ENCODE data around the gene TCL1A.

The TCL1A gene

GRCh38 chr14:95699412-95699811 lies 14.5 kb downstream of the TCL1A start:
- no peak for DNase-seq (ENCODE audit: extremely low spot score)
- ChIA-PET CTCF (no interaction called here), POLR2A (no interaction called here)
- TF ChIP-seq SP1 (IDR thresholded peaks at IDR 0.05) (no peak), HDGF (IDR thresholded peaks at IDR 0.05; ENCODE audit: borderline replicate concordance) (no peak), LEF1 (IDR thresholded peaks at IDR 0.05; ENCODE audit: borderline replicate concordance) (no peak), FOXM1 (IDR thresholded peaks at IDR 0.05; ENCODE audit: borderline replicate concordance) (no peak), FOXA1 (IDR thresholded peaks at IDR 0.05) (no peak), NFRKB (IDR thresholded peaks at IDR 0.05) (no peak), BHLHE40 (IDR thresholded peaks at IDR 0.05; ENCODE audit: borderline replicate concordance) (no peak), ARNT (IDR thresholded peaks at IDR 0.05) (no peak), PKNOX1 (IDR thresholded peaks at IDR 0.05) (no peak), CTBP1 (IDR thresholded peaks at IDR 0.05; ENCODE audit: borderline replicate concordance) (no peak), FOXK2 (IDR thresholded peaks at IDR 0.05) (no peak), ZNF384 (IDR thresholded peaks at IDR 0.05) (no peak), ELF4 (IDR thresholded peaks at IDR 0.05) (no peak), TARDBP (IDR thresholded peaks at IDR 0.05) (no peak), SUZ12 (IDR thresholded peaks at IDR 0.05) (no peak), L3MBTL2 (conservative IDR thresholded peaks at IDR 0.05) (no peak)

GRCh38 chr14:95698287-95698686 lies 15.6 kb downstream of the TCL1A start:
- CTCF ChIA-PET: no interaction called here
- DNase-seq (ENCODE audit: extremely low spot score): no peak
- TF ChIP-seq TARDBP (IDR thresholded peaks at IDR 0.05): no peak
- TF ChIP-seq HDGF (IDR thresholded peaks at IDR 0.05; ENCODE audit: borderline replicate concordance): no peak
- TF ChIP-seq SP1 (IDR thresholded peaks at IDR 0.05): no peak
- TF ChIP-seq SUZ12 (IDR thresholded peaks at IDR 0.05): no peak
- no peak for TF ChIP-seq NFRKB (IDR thresholded peaks at IDR 0.05)
- TF ChIP-seq CTBP1 (IDR thresholded peaks at IDR 0.05; ENCODE audit: borderline replicate concordance): no peak
- no peak for TF ChIP-seq ARNT (IDR thresholded peaks at IDR 0.05)
- no peak for TF ChIP-seq LEF1 (IDR thresholded peaks at IDR 0.05; ENCODE audit: borderline replicate concordance)
- no peak for TF ChIP-seq FOXK2 (IDR thresholded peaks at IDR 0.05)
- TF ChIP-seq ELF4 (IDR thresholded peaks at IDR 0.05): no peak
- TF ChIP-seq ZNF384 (IDR thresholded peaks at IDR 0.05): no peak
- no peak for TF ChIP-seq L3MBTL2 (conservative IDR thresholded peaks at IDR 0.05)
- no peak for TF ChIP-seq PKNOX1 (IDR thresholded peaks at IDR 0.05)
- TF ChIP-seq FOXM1 (IDR thresholded peaks at IDR 0.05; ENCODE audit: borderline replicate concordance): no peak
- POLR2A ChIA-PET: no interaction called here

- CTCF ChIA-PET: no interaction called here
- DNase-seq (ENCODE audit: extremely low spot score): no peak
- TF ChIP-seq FOXM1 (IDR thresholded peaks at IDR 0.05; ENCODE audit: borderline replicate concordance) (no peak), SUZ12 (IDR thresholded peaks at IDR 0.05) (no peak), LEF1 (IDR thresholded peaks at IDR 0.05; ENCODE audit: borderline replicate concordance) (no peak), TARDBP (IDR thresholded peaks at IDR 0.05) (no peak), PKNOX1 (IDR thresholded peaks at IDR 0.05) (no peak), HDGF (IDR thresholded peaks at IDR 0.05; ENCODE audit: borderline replicate concordance) (no peak), FOXA1 (IDR thresholded peaks at IDR 0.05) (no peak), BHLHE40 (IDR thresholded peaks at IDR 0.05; ENCODE audit: borderline replicate concordance) (no peak), L3MBTL2 (conservative IDR thresholded peaks at IDR 0.05) (no peak)
- POLR2A ChIA-PET: no interaction called here
These were observed 16.2 kb downstream of the TCL1A start for GRCh38 chr14:95697764-95698163.

GRCh38 chr14:95696741-95697140 lies 17.2 kb downstream of the TCL1A start:
- ChIA-PET CTCF (no interaction called here), POLR2A (no interaction called here)
- TF ChIP-seq FOXK2 (IDR thresholded peaks at IDR 0.05) (no peak), CTBP1 (IDR thresholded peaks at IDR 0.05; ENCODE audit: borderline replicate concordance) (no peak), BHLHE40 (IDR thresholded peaks at IDR 0.05; ENCODE audit: borderline replicate concordance) (no peak), SP1 (IDR thresholded peaks at IDR 0.05) (no peak), FOXM1 (IDR thresholded peaks at IDR 0.05; ENCODE audit: borderline replicate concordance) (no peak), HDGF (IDR thresholded peaks at IDR 0.05; ENCODE audit: borderline replicate concordance) (no peak)
- DNase-seq (ENCODE audit: extremely low spot score): no peak

GRCh38 chr14:95695913-95696312 lies 18.0 kb downstream of the TCL1A start:
- POLR2A ChIA-PET: no interaction called here
- TF ChIP-seq CTBP1 (IDR thresholded peaks at IDR 0.05; ENCODE audit: borderline replicate concordance) (no peak), FOXK2 (IDR thresholded peaks at IDR 0.05) (no peak), SUZ12 (IDR thresholded peaks at IDR 0.05) (no peak), BHLHE40 (IDR thresholded peaks at IDR 0.05; ENCODE audit: borderline replicate concordance) (no peak), ELF4 (IDR thresholded peaks at IDR 0.05) (no peak), HDGF (IDR thresholded peaks at IDR 0.05; ENCODE audit: borderline replicate concordance) (no peak), LEF1 (IDR thresholded peaks at IDR 0.05; ENCODE audit: borderline replicate concordance) (no peak), FOXA1 (IDR thresholded peaks at IDR 0.05) (no peak), NFRKB (IDR thresholded peaks at IDR 0.05) (no peak), ZNF384 (IDR thresholded peaks at IDR 0.05) (no peak), TARDBP (IDR thresholded peaks at IDR 0.05) (no peak), PKNOX1 (IDR thresholded peaks at IDR 0.05) (no peak), FOXM1 (IDR thresholded peaks at IDR 0.05; ENCODE audit: borderline replicate concordance) (no peak), SP1 (IDR thresholded peaks at IDR 0.05) (no peak), L3MBTL2 (conservative IDR thresholded peaks at IDR 0.05) (no peak), ARNT (IDR thresholded peaks at IDR 0.05) (no peak)
- CTCF ChIA-PET: no interaction called here
- no peak for DNase-seq (ENCODE audit: extremely low spot score)

GRCh38 chr14:95695051-95695450 lies 18.9 kb downstream of the TCL1A start:
- DNase-seq (ENCODE audit: extremely low spot score): no peak
- ChIA-PET POLR2A (no interaction called here), CTCF (no interaction called here)
- TF ChIP-seq HDGF (IDR thresholded peaks at IDR 0.05; ENCODE audit: borderline replicate concordance) (no peak), NFRKB (IDR thresholded peaks at IDR 0.05) (no peak), ARNT (IDR thresholded peaks at IDR 0.05) (no peak), PKNOX1 (IDR thresholded peaks at IDR 0.05) (no peak), CTBP1 (IDR thresholded peaks at IDR 0.05; ENCODE audit: borderline replicate concordance) (no peak), BHLHE40 (IDR thresholded peaks at IDR 0.05; ENCODE audit: borderline replicate concordance) (no peak), FOXM1 (IDR thresholded peaks at IDR 0.05; ENCODE audit: borderline replicate concordance) (no peak), L3MBTL2 (conservative IDR thresholded peaks at IDR 0.05) (no peak), LEF1 (IDR thresholded peaks at IDR 0.05; ENCODE audit: borderline replicate concordance) (no peak), FOXA1 (IDR thresholded peaks at IDR 0.05) (no peak), SP1 (IDR thresholded peaks at IDR 0.05) (no peak), SUZ12 (IDR thresholded peaks at IDR 0.05) (no peak)

Data from HEK293T (cell line).